ENCODE data around the gene CDH24.
A peak's percentile ranks its signal among the peaks of the same experiment; 100 is the strongest.

The CDH24 gene

DNA sequence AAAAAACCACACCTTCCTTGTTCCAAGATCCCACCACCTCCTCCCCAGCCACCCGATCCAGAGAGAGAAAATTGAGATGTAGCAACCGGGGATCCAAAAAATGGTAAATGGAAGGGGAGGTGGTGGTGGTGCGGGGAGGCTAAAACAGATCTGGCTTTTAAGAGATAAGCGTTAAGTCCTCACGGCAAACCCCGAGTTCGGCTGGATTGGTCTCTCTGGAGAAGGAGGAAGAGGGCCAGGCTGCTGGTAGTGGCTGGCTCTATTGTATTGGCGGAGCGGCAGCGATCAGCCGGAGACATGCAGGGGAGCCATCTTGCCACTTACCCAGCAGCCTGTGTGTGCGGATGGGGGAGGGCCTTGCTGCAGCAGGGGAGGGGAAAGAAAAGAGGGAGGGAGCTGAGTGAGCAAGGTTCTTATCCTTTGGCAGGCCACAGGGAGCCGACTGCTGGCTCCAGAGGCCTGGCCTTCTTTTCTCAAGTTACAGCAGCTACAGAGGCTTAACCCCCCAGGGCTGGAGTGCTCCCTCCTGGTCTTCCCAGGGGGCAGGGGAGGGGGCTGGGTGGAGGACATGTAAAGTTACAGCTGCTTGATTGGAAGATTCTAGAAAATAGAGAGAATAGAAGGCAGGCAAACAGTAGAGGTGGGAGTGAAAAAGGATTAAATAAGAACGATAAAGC, 14.1 kb upstream of the CDH24 start:
- Histone ChIP-seq H3K4me3 (ENCODE audit: low read length in 2 of 2) (peak overlapping the region; percentile 86 to 92), H3K9ac (ENCODE audit: low read length in 2 of 2) (peak overlapping the region; percentile 86 to 90), H3K36me3 (ENCODE audit: control insufficient read depth in 2 of 2, insufficient read depth in 2 of 2, low read length in 2 of 2) (peaks cover 41% of the 10 kb centered on the region in 2 donors), H3K27me3 (ENCODE audit: control insufficient read depth in 1 of 2, insufficient read depth in 2 of 2, low read length in 2 of 2) (no peaks in the 10 kb centered on the region), H3K9me3 (ENCODE audit: control insufficient read depth in 2 of 2, low read length in 2 of 2) (no peaks in the 10 kb centered on the region), H3K27ac (ENCODE audit: low read length) (peak overlapping the region; percentile 82), H3K4me1 (ENCODE audit: control insufficient read depth, insufficient read depth, low read length) (peaks cover 33% of the 10 kb centered on the region)

DNA sequence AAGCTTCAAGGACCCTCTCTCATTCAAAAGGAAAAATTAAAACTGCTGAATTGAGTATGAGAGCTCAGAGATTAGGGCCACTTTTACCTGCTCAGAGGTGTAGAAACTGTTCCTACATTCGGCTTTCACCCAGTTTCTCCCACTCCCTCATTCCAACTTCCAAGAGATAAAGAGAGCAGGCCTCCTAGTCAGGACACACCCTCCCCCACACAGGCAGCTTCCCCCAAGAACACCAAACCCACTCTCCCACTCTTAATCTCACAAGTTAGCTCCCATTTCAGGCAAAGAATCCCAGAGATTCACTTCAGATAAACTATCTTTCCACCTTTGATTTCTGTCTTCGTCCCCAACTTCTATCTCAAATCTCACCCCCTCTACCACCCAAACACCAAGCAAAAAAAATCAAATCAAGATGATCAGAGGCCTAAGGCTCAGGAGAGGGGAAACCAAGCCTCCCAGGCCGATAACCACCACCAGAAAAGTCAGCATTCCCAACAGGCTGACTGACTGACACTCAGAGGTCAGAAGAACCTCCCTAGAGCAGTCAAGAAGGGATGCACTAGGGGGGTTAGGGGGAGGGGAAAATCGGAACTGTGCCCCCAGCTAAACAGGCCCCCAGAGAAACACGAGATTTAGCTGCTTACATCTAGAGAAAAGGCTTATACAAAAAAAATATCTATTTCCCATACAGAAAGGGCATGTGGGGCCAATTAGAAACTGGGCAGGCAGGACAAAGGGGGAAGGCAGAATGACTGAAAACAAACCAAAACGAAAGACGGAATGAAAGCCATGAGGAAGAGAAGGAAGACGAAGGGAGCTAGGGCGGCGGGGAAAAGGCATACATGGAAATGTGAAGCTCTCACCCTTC, 13.2 kb upstream of the CDH24 start:
- peak overlapping the region; percentile 82 for H3K27ac ChIP-seq (ENCODE audit: low read length)
- H3K9me3 ChIP-seq (ENCODE audit: control insufficient read depth in 2 of 2, low read length in 2 of 2): no peaks in the 10 kb centered on the region
- H3K36me3 ChIP-seq (ENCODE audit: control insufficient read depth in 2 of 2, insufficient read depth in 2 of 2, low read length in 2 of 2): peaks cover 42 to 43% of the 10 kb centered on the region in 2 donors
- peaks cover 33% of the 10 kb centered on the region for H3K4me1 ChIP-seq (ENCODE audit: control insufficient read depth, insufficient read depth, low read length)
- no peaks in the 10 kb centered on the region for H3K27me3 ChIP-seq (ENCODE audit: control insufficient read depth in 1 of 2, insufficient read depth in 2 of 2, low read length in 2 of 2)
- peak overlapping the region; percentile 86 to 90 for H3K9ac ChIP-seq (ENCODE audit: low read length in 2 of 2)
- peak overlapping the region; percentile 86 to 92 for H3K4me3 ChIP-seq (ENCODE audit: low read length in 2 of 2)

DNA sequence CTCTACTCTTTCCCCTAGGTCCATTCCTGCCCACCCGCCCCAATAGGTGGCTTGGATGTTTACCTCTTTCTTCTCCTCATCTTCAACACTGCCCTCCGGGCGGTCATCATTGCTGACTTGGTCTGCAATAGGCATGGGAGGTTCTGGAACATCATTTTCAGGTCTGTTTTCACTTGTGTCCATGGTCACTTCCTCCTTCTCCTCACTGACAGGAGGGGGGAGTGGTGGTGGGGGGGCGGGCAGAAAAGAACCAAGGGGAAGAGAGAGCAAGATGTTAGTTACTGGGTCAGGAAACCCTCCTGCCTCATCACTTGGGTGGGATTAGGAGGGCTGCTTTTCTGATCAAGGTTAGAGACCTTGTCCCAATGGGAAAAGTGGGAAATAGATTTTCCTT, 12.1 kb upstream of the CDH24 start:
- no peaks in the 10 kb centered on the region for H3K27me3 ChIP-seq (ENCODE audit: control insufficient read depth in 1 of 2, insufficient read depth in 2 of 2, low read length in 2 of 2)
- peaks cover 37 to 42% of the 10 kb centered on the region in 2 donors for H3K36me3 ChIP-seq (ENCODE audit: control insufficient read depth in 2 of 2, insufficient read depth in 2 of 2, low read length in 2 of 2)
- H3K9me3 ChIP-seq (ENCODE audit: control insufficient read depth in 2 of 2, low read length in 2 of 2): no peaks in the 10 kb centered on the region
- no peak overlapping the region for H3K9ac ChIP-seq (ENCODE audit: low read length in 2 of 2)
- no peak overlapping the region for H3K27ac ChIP-seq (ENCODE audit: low read length)
- H3K4me3 ChIP-seq (ENCODE audit: low read length in 2 of 2): no peak overlapping the region
- peaks cover 33% of the 10 kb centered on the region for H3K4me1 ChIP-seq (ENCODE audit: control insufficient read depth, insufficient read depth, low read length)

DNA sequence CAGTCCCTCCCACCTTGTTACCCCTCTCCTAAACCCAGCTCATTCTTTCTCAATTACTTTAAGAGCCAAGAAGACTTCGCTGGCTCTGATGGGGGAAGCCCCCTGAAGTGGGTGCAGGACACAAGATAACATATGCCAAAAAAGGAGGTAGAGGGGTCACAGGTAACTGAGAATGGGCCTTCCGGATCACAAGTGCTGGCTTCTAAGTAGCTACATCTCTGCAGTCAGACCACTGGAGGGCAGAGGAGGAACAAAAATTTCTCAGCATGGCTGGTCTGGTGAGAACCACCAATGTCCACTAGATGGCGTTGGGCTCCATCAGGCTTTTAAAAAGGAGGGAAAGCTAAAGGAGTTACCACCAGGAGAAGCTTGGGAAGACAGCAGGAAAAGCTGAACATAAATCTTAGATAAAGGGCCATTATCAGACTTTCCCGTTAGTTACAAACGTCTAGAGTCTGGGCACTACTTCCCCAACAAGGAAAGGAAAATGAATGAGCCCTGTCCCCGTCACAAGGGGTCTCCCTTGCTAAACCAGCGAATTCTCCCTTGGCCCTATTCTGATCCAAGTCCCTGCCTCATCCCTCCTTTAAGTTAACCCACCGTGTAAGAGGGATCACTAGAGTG, 11.6 kb upstream of the CDH24 start:
- Histone ChIP-seq H3K27ac (ENCODE audit: low read length) (no peak overlapping the region), H3K9me3 (ENCODE audit: control insufficient read depth in 2 of 2, low read length in 2 of 2) (no peaks in the 10 kb centered on the region), H3K4me3 (ENCODE audit: low read length in 2 of 2) (no peak overlapping the region), H3K4me1 (ENCODE audit: control insufficient read depth, insufficient read depth, low read length) (peaks cover 33% of the 10 kb centered on the region), H3K9ac (ENCODE audit: low read length in 2 of 2) (peak overlapping the region in 1 of 2 donors; percentile 21), H3K36me3 (ENCODE audit: control insufficient read depth in 2 of 2, insufficient read depth in 2 of 2, low read length in 2 of 2) (peaks cover 42 to 47% of the 10 kb centered on the region in 2 donors), H3K27me3 (ENCODE audit: control insufficient read depth in 1 of 2, insufficient read depth in 2 of 2, low read length in 2 of 2) (no peaks in the 10 kb centered on the region)

DNA sequence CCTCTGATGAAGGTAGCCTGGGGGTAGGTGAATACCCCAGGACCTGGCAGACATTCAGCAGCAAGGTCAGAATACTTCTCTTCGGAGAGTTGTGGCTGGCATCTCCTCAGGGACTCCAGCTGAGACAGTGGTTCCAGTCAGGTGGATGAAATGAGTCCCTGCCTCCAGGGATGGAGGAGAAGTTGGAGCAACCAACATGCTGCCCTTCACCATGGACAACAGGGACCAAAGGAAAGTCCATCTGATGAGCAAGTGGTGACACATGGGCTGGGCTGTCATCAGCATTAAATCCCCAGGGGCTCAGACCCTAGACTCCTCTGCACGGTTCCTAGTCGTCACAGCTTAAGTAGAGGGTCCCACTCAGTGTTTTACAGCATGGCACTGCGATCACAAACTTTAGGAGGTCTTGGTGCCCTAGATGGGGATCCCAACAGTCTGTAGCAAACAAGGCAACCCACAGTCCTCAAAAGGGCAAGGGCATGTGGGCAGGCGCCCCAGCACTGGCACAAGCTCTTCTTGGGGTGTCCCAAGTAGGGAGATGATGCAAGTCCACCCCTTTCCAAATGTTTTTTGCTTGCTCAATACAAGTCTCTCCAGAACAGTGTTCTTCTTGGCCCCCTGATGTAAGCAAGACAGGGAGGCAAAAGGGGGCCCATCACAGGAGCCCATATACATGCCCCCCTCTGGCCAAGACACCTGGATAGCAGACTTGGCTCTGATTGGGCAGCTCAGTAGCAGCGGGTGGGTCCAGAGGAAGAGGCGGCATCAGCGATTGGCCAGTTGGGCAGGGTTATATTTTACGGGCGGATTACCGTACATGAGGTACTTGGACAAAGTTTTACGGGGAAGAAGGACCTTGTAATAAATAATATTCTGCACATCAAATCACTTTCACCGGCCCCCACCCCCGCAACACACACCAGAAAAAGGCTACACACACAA, 10.8 kb upstream of the CDH24 start:
- H3K36me3 ChIP-seq (ENCODE audit: control insufficient read depth in 2 of 2, insufficient read depth in 2 of 2, low read length in 2 of 2): peaks cover 48 to 53% of the 10 kb centered on the region in 2 donors
- H3K4me3 ChIP-seq (ENCODE audit: low read length in 2 of 2): no peak overlapping the region
- peaks cover 33% of the 10 kb centered on the region for H3K4me1 ChIP-seq (ENCODE audit: control insufficient read depth, insufficient read depth, low read length)
- H3K9ac ChIP-seq (ENCODE audit: low read length in 2 of 2): peak overlapping the region in 1 of 2 donors; percentile 21
- no peaks in the 10 kb centered on the region for H3K27me3 ChIP-seq (ENCODE audit: control insufficient read depth in 1 of 2, insufficient read depth in 2 of 2, low read length in 2 of 2)
- no peaks in the 10 kb centered on the region for H3K9me3 ChIP-seq (ENCODE audit: control insufficient read depth in 2 of 2, low read length in 2 of 2)
- peak overlapping the region; percentile 49 for H3K27ac ChIP-seq (ENCODE audit: low read length)

DNA sequence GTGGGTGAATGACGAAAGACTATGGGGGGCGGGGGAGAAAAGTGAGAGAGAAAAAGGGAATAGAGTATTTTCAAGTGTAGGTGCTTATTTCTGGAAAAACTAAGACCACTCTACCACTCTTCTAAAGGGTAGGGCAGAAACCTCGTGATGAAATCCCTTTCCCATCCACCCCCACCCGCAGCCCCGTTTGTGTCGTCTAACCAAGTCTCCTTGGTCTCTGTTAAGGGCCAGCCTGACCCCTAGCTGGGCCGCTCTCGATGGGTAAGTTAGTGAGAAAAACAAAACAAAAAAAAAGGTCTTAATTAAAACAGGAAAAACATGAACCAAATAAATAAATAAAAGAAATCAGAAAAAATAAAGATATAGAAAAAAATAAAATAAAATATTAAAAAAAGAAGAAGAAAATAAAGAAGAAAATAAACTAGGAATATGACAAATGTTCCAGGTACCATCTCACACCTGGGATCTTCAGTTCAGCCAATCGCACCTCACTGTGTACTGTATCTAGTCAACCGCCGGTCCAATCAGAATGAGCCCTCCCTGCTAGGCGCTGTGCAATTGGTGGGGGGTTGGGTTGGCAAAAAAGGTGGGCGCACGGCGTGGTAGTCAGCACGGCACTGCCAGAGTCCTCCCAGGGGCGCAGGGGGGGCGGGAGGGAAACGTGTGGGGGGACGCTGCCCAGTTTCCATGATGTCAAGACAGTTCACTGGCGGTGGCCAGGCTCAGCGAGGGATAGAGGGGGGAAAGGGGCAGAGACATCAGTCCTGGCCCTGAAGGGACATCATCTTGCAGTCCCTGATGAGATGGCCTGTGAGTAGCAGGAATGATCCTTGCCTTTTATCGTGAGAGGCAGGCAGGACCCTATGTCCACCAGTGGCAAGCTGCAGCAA, 9.8 kb upstream of the CDH24 start:
- Histone ChIP-seq H3K9ac (ENCODE audit: low read length in 2 of 2) (no peak overlapping the region), H3K4me3 (ENCODE audit: low read length in 2 of 2) (no peak overlapping the region), H3K27ac (ENCODE audit: low read length) (no peak overlapping the region), H3K4me1 (ENCODE audit: control insufficient read depth, insufficient read depth, low read length) (peaks cover 33% of the 10 kb centered on the region), H3K27me3 (ENCODE audit: control insufficient read depth in 1 of 2, insufficient read depth in 2 of 2, low read length in 2 of 2) (no peaks in the 10 kb centered on the region), H3K36me3 (ENCODE audit: control insufficient read depth in 2 of 2, insufficient read depth in 2 of 2, low read length in 2 of 2) (peaks cover 53 to 56% of the 10 kb centered on the region in 2 donors), H3K9me3 (ENCODE audit: control insufficient read depth in 2 of 2, low read length in 2 of 2) (no peaks in the 10 kb centered on the region)

DNA sequence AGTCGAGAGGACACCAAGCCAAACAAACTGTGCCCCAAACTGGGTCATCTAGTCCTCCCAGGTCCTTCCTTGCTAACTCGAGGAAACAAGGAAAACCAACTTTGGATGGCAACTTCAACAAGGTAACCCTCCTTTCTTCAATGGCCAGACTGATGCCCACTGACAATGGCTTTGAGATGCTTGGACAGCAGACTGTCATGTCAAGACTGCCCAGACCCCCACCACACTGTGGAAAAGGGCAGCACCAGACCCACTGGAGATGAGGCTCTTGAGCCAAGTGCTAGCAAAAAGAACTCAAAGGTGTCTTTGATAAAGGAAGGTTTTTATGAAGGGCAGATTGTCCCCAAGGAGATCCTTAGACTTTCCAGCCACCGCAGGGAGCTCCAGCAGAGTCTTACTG, 9.0 kb upstream of the CDH24 start:
- Histone ChIP-seq H3K9ac (ENCODE audit: low read length in 2 of 2) (peak overlapping the region in 1 of 2 donors; percentile 29), H3K4me3 (ENCODE audit: low read length in 2 of 2) (no peak overlapping the region), H3K9me3 (ENCODE audit: control insufficient read depth in 2 of 2, low read length in 2 of 2) (no peaks in the 10 kb centered on the region), H3K4me1 (ENCODE audit: control insufficient read depth, insufficient read depth, low read length) (peaks cover 30% of the 10 kb centered on the region), H3K36me3 (ENCODE audit: control insufficient read depth in 2 of 2, insufficient read depth in 2 of 2, low read length in 2 of 2) (peaks cover 53 to 59% of the 10 kb centered on the region in 2 donors), H3K27me3 (ENCODE audit: control insufficient read depth in 1 of 2, insufficient read depth in 2 of 2, low read length in 2 of 2) (no peaks in the 10 kb centered on the region), H3K27ac (ENCODE audit: low read length) (no peak overlapping the region)

DNA sequence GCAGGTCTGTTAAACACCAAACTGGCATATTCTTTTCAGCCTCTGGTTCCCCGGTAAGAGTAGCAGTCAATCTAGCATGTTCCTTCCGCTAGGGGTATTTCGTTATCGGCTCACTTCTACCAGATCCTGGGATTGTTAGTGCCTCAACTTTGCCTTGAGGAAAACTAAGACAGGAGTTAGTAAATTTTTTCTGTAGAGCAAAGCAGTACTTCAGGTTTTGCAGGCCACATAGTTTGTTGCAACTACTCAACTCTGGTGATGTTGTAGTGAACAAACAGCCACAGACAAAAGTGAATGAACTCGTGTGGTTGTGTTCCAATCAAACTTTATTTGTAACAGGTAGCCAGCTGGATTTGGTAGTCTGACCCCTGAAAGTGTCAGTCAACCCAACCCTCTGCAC, 6.3 kb upstream of the CDH24 start:
- Histone ChIP-seq H3K36me3 (ENCODE audit: control insufficient read depth in 2 of 2, insufficient read depth in 2 of 2, low read length in 2 of 2) (peaks cover 62 to 71% of the 10 kb centered on the region in 2 donors), H3K27ac (ENCODE audit: low read length) (no peak overlapping the region), H3K4me3 (ENCODE audit: low read length in 2 of 2) (no peak overlapping the region), H3K9ac (ENCODE audit: low read length in 2 of 2) (no peak overlapping the region), H3K4me1 (ENCODE audit: control insufficient read depth, insufficient read depth, low read length) (peaks cover 14% of the 10 kb centered on the region), H3K27me3 (ENCODE audit: control insufficient read depth in 1 of 2, insufficient read depth in 2 of 2, low read length in 2 of 2) (no peaks in the 10 kb centered on the region), H3K9me3 (ENCODE audit: control insufficient read depth in 2 of 2, low read length in 2 of 2) (no peaks in the 10 kb centered on the region)

DNA sequence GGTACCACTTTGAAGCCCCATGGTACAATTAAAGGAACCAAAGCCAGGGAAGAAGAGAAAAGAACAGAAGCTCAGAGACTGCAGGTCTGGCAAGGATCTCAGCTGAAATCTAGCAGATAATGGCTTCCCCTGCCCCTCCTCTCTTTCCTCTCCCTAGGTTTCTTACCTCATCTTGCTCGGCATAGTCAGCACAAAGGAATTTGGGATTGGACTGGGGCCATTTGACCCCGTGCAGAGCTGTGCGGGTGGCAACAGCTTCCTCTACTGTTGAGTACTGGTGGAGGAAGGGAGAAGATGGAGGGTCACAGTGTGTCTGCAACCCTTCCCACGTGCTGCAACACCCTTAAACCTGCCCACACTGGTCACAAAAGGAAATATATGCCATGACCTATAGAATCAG, 4.7 kb upstream of the CDH24 start:
- Histone ChIP-seq H3K9me3 (ENCODE audit: control insufficient read depth in 2 of 2, low read length in 2 of 2) (no peaks in the 10 kb centered on the region), H3K36me3 (ENCODE audit: control insufficient read depth in 2 of 2, insufficient read depth in 2 of 2, low read length in 2 of 2) (peaks cover 53 to 60% of the 10 kb centered on the region in 2 donors), H3K4me3 (ENCODE audit: low read length in 2 of 2) (no peak overlapping the region), H3K27me3 (ENCODE audit: control insufficient read depth in 1 of 2, insufficient read depth in 2 of 2, low read length in 2 of 2) (no peaks in the 10 kb centered on the region), H3K4me1 (ENCODE audit: control insufficient read depth, insufficient read depth, low read length) (peaks cover 16% of the 10 kb centered on the region), H3K27ac (ENCODE audit: low read length) (peak overlapping the region; percentile 53), H3K9ac (ENCODE audit: low read length in 2 of 2) (peak overlapping the region in 1 of 2 donors; percentile 51)

Measured in stomach smooth muscle (tissue), 2 donors.